GM21390 (cell line): ENCODE results near the gene FXYD7.

ENCODE experiments used
- ATAC-seq: cut with Tn5 transposase; IDR thresholded peaks from one replicate; pipeline ENCODE4 v1.9.1; 2021; ENCODE audit not compliant: unreplicated experiment

Gene FXYD7

DNA sequence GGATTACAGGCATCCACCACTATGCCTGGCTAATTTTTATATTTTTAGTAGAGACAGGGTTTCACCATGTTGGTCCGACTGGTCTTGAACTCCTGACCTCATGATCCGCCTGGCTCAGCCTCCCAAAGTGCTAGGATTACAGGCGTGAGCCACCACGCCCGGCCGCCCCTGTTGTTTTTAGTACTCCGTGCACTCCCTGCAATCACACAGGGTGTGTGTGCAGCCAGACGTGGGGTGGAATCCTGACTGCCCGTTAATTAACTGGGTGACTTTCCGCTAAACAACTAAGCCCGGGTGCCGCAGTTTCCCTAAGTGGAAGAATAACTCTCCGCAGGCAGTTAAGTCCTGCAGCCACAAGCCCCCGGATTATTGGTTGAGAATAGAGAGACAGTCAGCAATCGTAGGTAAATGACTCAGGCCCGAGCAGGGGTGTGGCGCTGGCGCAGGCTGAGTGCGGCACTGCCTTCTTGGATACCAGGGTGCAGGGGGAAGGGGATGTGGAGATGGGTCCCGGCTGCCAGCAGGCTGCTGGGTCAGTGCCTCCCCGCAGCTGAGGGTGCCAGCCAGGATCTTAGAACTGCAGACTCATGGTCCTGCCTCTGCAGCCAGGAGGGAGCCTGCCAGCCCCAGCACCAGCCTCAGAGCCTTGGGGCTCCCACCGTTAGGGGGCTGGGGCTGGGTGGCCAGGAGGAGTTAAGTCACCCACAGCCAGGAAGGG, 33.5 kb upstream of the FXYD7 start:
- no peak for ATAC-seq

DNA sequence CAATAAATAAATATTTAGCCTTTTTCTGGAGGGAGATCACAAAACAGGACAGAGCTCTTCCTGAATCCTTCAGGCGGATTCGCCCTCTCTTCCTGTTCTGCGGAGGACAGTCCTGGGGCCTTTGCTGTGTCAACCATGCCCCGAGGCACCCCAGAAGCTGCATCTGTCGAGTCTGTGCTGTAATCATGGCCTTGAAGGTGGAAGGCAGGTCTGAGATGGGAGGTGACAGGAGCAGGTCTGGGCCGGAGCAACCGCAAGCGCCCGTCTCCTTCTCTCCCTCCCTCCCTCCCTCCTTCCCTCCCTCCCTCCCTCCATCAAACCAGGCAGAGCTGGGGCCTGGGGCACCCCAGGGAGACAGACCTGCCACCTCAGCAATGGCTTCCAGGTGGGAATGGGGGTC, 32.1 kb upstream of the FXYD7 start:
- ATAC-seq, result no peak

DNA sequence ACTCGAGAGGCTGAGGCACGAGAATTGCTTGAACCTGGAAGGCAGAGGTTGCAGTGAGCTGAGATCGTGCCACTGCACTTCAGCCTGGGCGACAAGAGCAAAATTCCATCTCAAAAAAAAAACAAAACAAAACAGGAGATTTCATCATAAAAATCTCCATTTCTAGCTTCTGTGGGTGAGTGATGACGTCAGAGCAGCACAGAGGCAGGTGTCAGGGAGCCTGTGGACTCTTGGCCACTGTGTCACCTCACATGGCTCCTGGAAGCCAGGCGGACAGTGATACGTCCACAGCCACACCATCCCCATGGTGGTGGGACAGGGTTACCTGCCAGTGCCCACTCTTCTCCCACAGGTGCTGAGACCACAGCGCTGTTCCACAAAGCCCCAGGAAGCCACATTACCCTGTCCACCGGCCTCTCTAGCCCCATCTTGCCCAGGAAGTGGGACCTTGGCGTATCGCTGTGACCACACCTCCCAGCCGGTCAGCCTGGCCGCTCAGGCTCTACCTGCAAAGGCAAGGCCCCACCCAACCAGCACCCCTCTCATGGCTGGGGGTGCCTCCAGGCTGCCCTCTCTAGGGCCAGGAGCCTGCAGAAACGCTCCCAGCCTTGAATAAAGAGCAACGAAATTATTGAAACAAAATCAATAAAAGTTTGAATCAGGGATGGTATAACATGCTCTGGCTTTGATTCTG, 29.9 kb upstream of the FXYD7 start:
- no peak for ATAC-seq

DNA sequence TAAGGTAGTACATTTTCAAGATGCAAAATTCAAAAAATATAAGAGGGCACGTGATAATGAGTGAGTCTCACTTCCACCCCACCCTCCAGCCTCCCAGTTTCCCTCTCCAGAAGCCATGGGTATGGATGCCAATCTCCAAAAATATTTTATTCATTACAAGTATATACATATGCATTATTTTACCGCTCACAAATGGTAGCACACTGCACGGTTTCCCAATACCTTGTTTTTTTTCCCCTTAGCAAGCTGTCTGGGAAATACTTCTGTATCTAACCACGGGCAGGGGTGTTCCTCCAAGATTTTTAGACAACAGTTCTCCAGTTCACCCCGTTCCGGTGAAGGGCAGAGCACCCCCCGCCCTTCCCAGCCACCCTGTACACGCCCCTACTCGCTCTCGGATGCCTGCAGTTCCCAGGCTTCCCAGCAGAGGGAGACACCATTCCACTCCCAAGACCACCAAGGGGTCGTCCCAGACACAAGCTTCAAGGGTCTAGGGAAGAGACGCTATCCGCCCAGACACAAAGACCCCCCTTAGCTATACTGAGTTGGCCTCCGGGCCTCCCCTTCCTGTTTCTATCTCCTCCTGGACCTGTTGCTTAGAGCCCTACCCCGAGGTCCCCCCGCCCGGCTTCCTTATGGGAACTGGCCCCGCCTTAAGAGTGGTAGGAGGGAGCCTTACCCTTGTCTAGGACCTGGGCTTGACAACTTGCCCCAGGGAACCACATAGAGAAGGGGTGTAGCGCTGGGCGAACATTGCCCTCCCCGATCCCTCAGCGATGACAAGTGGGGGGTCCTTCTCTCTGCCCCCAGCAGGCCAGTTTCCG, 28.5 kb upstream of the FXYD7 start:
- ATAC-seq, result no peak

DNA sequence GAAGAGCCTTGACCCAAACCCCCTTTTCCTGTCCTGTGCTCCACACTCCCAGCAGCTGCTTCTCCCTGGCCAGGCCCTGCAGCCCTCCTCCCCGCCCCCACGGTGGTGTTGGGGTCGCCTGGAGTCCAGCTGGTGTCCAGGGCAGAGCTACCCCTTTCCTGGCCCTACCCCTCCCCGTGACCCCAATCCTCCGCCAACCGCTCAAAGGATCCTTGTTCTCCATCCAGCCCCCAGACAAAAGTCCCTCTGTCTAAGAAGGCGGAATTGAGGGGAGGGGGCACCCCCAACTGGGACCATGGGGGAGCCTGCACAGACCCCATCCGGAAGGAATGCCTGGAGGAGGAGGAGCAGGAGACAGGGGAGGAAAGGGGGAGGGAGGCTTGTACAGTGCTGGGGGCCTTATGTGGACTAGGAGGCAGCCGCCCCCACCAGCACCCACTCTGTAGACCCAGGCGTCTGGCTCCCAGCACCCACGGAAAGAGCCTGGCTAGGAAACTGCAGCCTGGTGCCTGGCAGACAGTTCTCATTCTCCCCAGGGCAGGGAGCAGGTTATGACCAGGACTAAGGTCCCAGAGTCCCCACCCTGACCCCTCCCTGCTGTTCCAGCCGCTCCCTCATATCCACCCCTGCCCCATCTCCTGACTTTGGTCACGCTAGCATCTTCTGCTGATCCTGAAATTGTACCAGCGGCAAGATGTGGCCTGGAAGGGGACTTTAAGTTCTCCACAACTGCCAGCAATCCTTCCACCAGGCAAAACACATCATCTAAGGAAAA, 27.7 kb upstream of the FXYD7 start, which contains the start of gene FXYD3:
Gene FXYD3 (plus strand): TSS at position 647 of the 775 bp plus-strand sequence. CDS start 3,554 bp downstream, outside the sequence.
- no peak for ATAC-seq

DNA sequence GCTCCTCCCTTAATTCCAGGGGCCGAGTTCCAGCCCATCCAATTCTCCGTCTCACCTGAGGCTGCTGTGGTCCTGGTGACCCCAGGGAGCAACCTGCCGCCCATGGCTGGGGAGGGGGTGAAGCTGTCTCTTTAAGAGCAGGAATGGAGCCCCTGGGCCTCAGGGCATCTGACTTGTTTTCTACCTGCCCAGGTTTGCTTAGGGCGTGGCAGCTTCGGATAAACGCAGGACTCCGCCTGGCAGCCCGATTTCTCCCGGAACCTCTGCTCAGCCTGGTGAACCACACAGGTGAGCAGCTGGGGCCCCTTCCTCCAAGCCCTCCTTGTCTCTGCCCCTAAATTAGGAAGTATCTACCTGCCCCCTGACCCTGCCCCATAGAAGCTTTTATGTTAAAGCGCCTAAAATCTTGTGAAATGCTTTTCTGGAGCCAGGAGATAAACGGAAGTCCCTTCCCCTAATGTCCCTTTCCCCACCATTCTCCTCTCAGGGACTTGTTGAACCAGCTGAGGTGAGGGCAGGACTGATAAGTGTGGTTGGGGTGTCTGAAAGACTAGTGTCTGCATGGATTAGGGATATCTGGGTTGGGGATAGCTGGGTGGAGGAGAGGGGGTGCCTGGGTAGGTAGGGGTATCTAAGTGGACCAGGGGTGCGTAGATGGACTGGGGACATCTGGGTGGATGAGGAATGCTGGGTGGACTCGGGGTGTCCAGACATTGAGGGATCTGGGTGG, 26.8 kb upstream of the FXYD7 start:
- ATAC-seq, result no peak

DNA sequence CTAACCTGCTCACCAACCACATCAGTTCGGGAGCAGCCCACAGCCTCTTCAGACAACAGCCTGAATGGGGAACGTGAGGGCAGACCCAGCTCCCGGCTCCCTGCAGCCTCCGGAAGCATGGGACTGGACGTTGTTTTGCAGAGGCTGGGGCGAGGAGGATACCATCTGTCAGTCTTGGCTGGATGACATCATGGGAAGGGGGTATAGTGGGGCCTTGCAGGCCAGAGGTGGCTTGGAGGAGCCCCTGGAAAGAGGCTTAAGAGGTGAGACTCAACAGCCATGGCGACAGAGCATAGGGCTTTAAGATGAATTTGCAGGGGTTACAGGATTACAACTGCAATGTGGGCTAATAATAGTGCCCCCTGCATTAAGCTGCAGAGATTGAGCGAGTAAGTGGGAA, 25.9 kb upstream of the FXYD7 start:
- no peak for ATAC-seq

DNA sequence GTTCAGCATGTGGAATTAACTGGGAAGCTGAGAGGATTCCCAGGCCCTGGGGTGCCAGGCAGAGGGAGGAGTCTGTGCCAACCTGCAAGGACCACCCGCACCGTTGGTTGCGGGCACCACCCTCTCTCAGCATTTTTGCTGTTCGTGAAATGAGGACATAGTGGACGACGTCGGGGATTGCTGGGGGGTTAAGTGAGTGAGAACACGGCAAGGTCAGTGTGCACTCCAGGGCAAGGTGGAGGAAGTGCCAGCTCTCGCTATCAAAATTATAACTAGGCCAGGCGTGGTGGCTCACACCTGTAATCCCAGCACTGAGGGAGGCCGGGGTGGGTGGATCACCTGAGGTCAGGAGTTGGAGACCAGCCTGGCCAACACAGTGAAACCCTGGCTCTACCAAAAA, 25.3 kb upstream of the FXYD7 start:
- no peak for ATAC-seq

DNA sequence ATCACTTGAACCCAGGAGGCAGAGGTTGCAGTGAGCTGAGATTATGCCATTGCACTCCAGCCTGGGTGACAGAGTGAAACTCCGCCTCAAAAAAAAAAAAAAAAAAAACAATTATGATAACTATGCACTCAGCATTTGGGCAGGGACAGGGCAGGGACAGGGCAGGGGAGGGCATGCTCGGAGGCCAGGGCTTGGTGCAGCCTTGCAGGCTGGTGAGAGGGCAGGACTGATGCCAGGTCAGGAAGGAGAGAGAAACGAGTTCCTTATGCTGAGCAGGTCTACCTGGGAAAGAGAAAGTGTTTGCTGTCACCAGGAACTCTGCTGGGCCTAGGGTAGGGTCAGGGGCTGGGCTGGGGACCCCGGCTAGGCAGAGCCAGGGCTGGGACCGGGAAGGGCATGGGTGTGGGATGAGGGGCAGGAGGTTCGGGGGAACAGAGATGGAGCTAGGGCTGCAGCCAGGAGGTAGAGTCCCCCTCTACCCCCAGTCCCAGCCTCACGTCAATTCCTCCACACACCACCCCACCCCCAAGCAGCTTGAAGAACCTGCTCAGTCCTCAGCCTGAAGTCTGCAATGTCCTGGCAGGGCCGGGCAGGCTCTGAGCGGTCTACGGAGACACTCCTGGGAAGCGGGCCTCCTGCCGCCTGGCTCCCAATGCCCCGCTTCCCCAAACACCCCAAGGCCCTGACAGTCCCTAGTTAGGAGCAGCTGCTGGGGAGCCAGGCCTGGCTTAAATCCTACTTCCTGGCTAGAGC, 24.6 kb upstream of the FXYD7 start:
- no peak for ATAC-seq

DNA sequence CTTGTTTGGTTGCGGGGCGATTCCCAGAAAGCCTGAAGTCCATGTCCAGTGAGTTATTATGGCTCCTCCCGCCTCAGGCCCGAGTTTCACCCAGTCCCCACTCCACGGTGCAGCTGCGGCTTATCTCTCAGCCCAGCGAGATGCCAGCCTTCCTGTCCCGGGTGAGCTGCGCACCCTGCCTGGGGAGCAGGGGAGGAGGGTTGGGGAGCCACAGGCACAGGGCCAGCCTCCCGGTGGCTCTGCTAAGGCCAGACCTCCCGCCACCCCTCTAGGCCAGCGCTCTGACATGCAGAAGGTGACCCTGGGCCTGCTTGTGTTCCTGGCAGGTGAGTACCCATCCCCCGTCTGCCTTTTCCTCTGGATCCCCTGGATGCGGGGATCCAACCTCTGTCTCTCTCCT, 24.0 kb upstream of the FXYD7 start:
- no peak for ATAC-seq

DNA sequence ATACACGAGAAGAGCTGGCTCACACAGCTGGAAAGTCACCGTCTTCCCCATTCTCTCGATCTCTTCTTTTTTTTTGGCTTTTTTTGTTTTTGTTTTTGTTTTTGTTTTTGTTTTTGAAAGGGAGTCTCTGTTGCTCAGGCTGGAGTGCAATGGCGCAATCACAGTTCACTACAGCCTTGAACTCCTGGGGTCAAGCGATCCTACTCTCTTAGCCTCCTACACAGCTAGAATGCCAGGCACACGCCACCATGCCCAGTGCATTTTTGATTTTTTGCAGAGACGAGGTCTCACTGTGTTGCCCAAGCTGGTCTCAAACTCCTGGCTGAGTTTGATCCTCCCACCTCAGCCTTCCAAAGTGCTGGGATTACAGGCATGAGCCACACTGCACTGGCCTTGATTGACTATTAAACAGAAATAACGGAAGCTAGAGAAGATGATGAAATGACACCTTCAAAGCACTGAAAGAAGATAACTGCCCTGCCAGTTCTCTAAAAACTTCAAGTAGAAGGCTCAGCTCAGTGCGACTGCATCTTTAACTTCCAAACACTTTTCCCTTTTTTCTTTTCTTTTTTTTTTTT, 23.4 kb upstream of the FXYD7 start:
- no peak for ATAC-seq

DNA sequence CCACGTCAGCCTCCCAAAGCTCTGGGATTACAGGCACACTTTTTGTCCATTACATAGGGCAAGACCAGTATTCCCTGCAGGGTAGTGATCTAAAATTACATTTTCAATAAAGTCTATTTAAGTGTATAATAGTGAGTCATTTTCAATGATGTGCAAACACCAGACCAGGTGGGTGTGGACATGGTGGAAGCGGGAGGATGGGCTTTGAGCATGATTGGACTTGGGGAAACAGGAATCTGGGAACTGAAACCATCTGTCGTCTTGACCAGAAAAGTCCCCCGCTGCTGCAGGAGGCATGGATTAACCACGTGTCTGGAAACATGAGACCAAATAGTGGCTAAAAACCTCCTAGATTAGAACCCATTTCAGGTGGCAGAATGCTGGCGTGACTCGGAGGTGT, 22.6 kb upstream of the FXYD7 start:
- ATAC-seq, result no peak

DNA sequence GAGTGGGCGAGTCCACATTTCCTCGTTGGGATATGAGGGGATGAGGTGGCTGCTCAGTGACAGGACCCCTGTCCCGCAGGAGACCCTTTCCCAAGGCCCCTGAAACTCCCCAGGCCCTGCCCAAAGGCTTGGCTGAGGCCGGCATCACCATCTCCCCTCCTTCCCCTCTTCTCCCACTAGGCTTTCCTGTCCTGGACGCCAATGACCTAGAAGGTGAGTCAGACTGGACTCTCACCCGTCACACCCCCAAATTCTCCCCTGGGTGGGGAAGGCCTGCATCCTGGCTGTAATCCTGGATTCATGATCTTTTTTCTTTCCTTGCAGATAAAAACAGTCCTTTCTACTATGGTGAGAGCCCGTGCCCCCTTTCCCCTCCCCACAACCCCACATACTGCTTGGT, 22.2 kb upstream of the FXYD7 start:
- no peak for ATAC-seq

DNA sequence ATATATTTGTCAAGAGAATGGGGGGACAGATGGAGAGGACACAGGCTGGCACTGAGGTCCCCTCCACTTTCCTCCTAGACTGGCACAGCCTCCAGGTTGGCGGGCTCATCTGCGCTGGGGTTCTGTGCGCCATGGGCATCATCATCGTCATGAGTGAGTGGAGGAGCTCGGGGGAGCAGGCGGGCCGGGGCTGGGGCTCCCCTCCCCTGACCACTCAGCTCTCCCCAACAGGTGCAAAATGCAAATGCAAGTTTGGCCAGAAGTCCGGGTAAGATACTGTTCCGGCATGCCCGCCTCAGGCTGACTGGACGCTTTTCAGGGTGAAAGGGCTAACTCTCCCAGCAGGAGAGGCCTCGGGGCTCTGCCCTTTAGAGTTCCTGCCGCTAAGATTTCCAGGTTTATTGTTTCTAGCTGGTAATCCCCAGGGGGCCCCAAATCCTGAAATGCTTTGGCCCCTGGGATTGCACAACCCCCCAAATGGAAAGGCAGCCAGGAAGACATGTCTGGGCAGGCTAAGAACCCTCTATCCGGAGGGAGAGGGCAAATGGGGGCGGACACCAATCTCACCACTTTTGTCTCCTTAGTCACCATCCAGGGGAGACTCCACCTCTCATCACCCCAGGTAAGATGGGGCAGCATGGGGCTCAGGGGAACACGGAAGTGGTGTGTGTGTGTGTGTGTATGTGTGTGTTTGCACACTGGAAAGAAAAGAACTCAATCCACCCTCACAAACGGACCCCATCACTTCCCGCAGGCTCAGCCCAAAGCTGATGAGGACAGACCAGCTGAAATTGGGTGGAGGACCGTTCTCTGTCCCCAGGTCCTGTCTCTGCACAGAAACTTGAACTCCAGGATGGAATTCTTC, 20.1 kb upstream of the FXYD7 start:
- ATAC-seq, result no peak

DNA sequence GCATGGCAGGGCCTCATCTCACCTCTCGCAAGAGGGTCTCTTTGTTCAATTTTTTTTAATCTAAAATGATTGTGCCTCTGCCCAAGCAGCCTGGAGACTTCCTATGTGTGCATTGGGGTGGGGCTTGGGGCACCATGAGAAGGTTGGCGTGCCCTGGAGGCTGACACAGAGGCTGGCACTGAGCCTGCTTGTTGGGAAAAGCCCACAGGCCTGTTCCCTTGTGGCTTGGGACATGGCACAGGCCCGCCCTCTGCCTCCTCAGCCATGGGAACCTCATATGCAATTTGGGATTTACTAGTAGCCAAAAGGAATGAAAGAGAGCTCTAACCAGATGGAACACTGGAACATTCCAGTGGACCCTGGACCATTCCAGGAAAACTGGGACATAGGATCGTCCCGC, 19.5 kb upstream of the FXYD7 start:
- ATAC-seq, result no peak

DNA sequence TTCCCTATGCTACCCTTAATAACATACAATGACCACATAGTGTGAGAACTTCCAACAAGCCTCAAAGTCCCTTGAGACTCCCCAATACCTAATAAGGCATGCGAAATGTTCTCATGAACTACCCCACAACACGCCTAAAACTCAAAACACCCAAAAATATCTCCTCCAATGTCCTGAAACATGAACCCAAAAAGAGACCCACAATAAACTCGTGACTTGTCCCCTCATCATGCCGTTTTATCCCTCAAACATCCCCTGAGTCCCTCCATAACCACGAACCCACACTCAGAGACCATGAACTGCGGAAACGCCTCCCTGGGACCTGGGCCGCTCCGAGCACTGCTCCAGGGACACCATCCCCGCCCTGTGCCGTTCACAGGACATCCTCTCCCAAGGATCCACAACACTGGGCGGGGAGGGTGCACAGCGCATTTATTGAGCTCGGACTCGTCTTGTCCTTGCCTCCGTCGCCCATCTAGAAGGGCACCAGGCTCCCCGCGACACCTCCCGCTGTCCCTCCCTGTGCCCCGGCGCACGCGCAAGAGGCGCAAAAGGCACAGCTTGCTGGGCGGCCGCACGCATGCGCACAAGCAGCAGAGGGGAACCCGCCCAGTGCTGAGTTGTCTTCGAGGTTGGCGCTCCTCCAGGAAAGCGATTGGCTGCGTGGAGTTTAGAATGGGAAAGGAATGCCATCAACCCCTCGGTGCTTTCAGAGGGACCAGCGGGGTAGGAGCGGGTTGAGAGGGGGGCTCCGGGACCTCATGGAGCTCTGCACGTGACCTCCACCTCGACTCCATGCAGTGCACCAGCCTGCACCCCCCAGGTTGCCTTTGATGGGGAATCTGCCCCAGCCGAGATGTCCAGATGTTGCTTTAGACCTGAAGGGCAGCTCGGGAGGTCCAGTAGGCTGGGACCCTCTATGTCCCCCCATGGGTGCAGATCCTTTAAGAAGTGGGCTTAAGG, 18.7 kb upstream of the FXYD7 start:
- ATAC-seq, result no peak

DNA sequence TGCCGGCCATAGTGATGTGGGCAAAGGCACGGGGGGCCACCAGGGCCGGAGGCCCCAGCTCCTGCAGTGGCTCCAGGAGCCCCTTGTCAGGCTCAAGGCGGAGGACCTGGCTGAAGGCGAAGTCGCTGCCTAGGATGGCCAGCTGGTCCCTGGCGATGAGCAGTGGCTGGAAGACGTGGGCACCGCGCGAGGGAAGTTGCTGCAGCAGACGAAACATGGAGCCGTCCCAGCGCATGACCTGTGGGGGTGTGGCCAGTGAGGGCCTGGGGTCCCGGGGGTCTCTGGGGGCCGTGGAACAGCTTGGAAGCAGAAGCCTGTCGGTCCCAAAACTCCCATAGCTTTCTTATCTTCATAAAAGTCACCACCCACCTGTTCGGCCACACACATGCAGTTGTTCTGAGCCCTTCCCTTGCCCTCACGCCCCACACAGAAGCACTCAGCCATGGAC, 17.8 kb upstream of the FXYD7 start:
- no peak for ATAC-seq
